Fibroblast of pulmonary artery (primary cell): ENCODE measurements around the gene BRAP.

Experiments used
- DNase-seq: peaks from one replicate; pipeline ENCODE4 v3.0.0-alpha.2; 2010; ENCODE audit warnings: low read depth
- H3K4me3 ChIP-seq: replicated peaks from 2 replicates; pipeline ENCODE4 v1.5.1; 2011; ENCODE audit warnings: low read depth, mild to moderate bottlenecking, control low read depth, low read length, moderate library complexity
- TF ChIP-seq, protein P1 (sequence below): IDR thresholded peaks from 2 replicates; pipeline ENCODE4 v1.5.1; 2011; ENCODE audit warnings: mild to moderate bottlenecking, control low read depth, low read length, inconsistent platforms; ENCODE audit errors: missing control alignments

BRAP gene

DNA sequence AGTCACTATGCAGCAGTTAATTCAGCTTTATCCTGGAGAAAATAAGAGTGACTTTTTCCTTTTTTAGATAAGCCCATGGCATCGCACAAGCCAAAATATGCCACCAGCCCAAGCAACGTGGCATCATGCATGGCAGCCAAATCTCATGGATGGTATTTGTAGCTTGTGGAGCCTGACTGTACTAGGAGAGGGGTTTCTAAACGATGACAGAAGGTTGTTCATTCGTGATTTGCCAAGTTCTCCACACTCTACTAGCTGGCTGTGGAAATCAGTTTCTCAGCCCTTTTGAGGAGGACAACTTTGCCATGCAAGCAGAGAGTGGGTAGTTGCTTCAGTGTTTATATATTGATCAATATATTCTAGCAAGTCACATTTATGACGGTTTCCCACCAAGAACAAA, 45.2 kb downstream of the BRAP start:
- TF ChIP-seq, protein P1, sequence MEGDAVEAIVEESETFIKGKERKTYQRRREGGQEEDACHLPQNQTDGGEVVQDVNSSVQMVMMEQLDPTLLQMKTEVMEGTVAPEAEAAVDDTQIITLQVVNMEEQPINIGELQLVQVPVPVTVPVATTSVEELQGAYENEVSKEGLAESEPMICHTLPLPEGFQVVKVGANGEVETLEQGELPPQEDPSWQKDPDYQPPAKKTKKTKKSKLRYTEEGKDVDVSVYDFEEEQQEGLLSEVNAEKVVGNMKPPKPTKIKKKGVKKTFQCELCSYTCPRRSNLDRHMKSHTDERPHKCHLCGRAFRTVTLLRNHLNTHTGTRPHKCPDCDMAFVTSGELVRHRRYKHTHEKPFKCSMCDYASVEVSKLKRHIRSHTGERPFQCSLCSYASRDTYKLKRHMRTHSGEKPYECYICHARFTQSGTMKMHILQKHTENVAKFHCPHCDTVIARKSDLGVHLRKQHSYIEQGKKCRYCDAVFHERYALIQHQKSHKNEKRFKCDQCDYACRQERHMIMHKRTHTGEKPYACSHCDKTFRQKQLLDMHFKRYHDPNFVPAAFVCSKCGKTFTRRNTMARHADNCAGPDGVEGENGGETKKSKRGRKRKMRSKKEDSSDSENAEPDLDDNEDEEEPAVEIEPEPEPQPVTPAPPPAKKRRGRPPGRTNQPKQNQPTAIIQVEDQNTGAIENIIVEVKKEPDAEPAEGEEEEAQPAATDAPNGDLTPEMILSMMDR = no peak
- no peak for DNase-seq
- H3K4me3 ChIP-seq = no peak overlapping the region

DNA sequence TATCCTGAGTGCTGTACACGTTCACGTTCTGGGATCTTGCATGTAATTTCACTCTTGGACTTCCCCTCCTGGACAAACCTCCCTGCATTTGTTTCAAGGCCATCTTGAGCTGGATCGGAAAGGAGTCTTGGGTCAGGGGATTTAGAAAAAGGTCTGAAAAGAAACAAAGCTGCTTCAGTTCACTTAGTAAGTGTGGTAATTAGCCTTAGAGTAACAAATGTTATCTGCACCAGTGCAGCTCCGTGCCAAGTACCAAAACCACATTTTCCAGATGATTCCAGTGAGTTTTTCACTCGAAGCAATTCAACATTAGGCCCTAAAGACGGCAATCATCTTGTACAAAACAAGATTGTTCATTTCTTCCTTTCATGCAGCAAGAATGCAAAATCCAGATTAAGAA, 47.2 kb downstream of the BRAP start:
- TF ChIP-seq, protein P1 = no peak

DNA sequence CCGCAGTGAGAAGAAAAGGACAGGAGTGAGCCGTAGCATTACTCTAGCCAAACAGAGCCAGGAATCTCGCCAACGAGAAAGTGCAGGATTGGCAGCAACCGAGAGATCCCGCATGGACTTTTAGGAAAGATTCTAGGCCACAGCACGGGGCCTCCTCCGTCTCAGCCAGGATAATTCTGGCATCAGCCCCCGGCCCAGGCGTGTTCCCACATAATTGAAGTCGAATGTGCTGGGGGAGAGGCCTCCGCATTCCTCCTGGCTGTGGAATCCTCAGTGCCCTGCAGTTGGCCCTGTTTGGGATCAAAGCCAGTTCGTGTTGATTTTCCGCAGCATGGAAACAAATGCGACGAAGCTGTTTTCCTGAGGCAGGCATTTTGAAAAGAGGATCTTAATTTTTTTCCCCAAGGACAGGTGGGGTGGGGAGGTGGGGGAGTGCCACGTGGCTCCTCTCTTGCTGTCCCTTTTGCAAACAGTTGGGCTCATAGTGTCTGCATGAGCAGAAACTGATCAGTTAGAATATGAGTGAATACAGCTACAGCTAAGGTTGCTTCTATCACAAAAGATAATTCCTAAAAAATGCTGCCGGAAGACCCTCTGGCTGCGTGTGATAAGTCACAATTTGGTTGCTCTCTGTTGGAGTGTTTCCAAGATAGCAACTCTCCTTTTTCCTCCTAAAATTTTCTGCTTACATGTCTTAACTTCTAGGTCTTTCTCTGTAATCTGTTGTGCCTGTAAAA, 49.4 kb downstream of the BRAP start:
- H3K4me3 ChIP-seq = no peak overlapping the region
- TF ChIP-seq, protein P1 = no peak
- peak; percentile 79 for DNase-seq

More for the DNA sequence above, 47.2 kb downstream of the BRAP start:
- DNase-seq = peak; percentile 29
- H3K4me3 ChIP-seq = no peak overlapping the region

DNA sequence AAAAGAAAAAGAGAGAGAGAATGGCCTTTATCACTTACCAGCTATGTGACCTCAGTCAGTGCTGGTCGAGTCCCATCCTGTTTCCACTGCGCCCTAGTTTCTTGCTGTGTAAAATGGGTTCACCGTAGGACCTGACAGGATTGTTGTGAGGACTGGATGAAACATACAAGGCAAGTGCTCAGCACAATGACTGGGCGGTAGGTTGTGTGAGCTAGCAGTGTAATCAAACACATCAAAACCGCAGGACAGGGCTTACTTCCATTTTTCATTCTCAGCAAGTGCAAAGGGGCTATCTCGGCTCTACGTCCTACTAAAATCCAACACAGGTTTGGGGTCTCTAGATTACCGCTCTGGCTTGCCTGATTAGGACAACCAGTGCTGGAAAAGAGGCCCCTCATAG, 50.2 kb downstream of the BRAP start:
- DNase-seq = no peak
- TF ChIP-seq, protein P1 = no peak
- no peak overlapping the region for H3K4me3 ChIP-seq

DNA sequence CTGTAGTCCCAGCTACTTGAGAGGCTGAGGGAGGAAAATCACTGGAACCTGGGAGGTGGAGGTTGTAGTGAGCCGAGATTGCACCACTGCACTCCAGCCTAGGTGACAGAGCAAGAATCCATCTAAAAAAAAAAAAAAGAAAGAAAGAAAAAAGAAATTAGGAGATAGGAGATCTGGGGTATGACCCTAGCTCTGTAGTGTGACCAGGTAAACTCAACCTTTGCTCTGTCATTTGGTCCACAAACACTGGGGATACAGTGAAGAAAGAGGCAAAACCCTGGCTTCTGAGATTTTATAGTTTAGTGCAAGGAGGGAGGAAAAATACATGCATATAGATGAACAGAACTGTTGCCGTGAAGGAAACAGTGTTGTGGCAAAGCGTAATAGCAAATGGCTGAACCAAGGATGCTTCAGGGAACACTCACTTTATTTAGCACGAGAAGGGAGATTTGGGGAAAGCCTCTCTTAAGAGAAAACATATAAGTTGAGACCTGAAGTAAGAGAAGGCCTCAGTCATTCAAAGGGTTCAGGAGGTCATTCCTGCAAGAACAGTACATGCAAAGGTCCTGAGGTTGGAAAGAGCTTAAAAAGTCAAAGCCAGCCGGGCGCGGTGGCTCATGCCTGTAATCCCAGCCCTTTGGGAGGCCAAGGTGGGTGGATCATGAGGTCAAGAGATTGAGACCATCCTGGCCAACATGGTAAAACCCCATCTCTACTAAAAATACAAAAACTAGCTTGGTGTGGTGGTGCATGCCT, 57.1 kb downstream of the BRAP start:
- DNase-seq = no peak
- TF ChIP-seq, protein P1 = no peak
- H3K4me3 ChIP-seq = no peak overlapping the region

DNA sequence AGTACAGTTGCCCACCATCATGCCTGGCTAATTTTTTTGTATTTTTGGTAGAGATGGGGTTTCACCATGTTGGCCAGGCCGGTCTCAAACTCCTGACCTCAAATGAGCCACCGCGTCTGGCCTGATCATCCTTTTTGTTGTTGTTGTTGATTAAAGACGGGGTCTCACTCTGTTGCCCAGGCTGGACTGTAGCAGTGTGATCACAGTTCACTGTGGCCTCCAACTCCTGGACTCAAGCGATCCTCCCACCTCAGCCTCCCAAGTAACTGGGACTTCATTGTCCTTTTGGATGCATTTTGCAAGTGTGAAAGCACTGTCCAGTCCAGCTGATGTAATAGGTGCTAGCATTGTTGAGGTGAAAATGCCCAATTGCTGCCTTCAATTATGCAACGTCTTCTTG, 59.5 kb downstream of the BRAP start:
- no peak overlapping the region for H3K4me3 ChIP-seq
- TF ChIP-seq, protein P1 = no peak
- DNase-seq = no peak
